ENCODE results near the gene PEG3. TPM values are rescaled to one million over a fixed set of nuclear protein-coding genes. Genes with fewer than 3 reads are reported as not detected.
A peak's percentile ranks its signal among the peaks of the same experiment; 100 is the strongest.

PEG3 gene
- polyA plus RNA-seq = 0.08 to 0.14 TPM (median 0.09 TPM) in 3 replicates
- 0.22 TPM for polyA plus RNA-seq (2011; ENCODE audit: low read depth)
- 0.05 and 0.26 TPM in 2 replicates for polyA plus RNA-seq (2011; cell fraction: cytosol; rRNA removed)
- polyA plus RNA-seq (2011; cell fraction: nucleus; rRNA removed) = 0.38 and 0.47 TPM in 2 replicates
- polyA plus RNA-seq (2012; ENCODE audit: low replicate concordance) = 0.23 and 0.33 TPM in 2 replicates
- 0.16 to 0.35 TPM in 2 of 3 replicates, not detected in the other for polyA minus RNA-seq
- polyA minus RNA-seq (2011; cell fraction: cytosol; rRNA and poly(A)+ RNA removed) = not detected
- 0.21 and 0.78 TPM in 2 replicates for polyA minus RNA-seq (2011; cell fraction: nucleus; rRNA and poly(A)+ RNA removed)

GRCh38 chr19:56840451-56841192 is at the start of gene PEG3, which contains the start of gene ZIM2:
TSS of gene PEG3 (minus strand) at chr19:56840726. CDS start at chr19:56824655, 16,071 bp downstream.
TSS of gene ZIM2 (minus strand) at chr19:56840726. CDS start at chr19:56824277, 16,449 bp downstream.
- DNase-seq (ENCODE audit: low read depth, low spot score) = no peak
- H3K4me3 ChIP-seq (ENCODE audit: control insufficient read depth in 2 of 3, extremely low read depth in 1 of 3, insufficient read depth in 2 of 3, low read depth in 1 of 3, low read length in 3 of 3) = peak within 1 kb of the TSS in 1 of 3 experiments; percentile 6
- no peak for FAIRE-seq

GRCh38 chr19:56885173-56885985 is 44.9 kb upstream of the PEG3 start:
- no peak overlapping the region for H3K4me3 ChIP-seq (ENCODE audit: control insufficient read depth in 2 of 3, extremely low read depth in 1 of 3, insufficient read depth in 2 of 3, low read depth in 1 of 3, low read length in 3 of 3)
- no peaks in the 10 kb centered on the region for H3K27me3 ChIP-seq (ENCODE audit: control insufficient read depth, extremely low read depth, insufficient read depth, low read length)
- dilution Hi-C loops (cut with MboI; ENCODE audit: extremely low pct_ligation_motif_present, low sequenced_read_pairs) = no loop called here
- no peak for TF ChIP-seq CTCF (optimal IDR thresholded peaks at IDR 0.05 in 1 of 3, IDR thresholded peaks at IDR 0.05 in 1 of 3, conservative IDR thresholded peaks at IDR 0.05 in 1 of 3; ENCODE audit: extremely low read depth in 1 of 3, insufficient read depth in 2 of 3, low read length in 3 of 3)
- TF ChIP-seq EZH2 (IDR thresholded peaks at IDR 0.05; ENCODE audit: low read length) = no peak
- FAIRE-seq (no peak), DNase-seq (ENCODE audit: low read depth, low spot score) (no peak)
- H3K9me1 ChIP-seq (ENCODE audit: control insufficient read depth, extremely low read depth, insufficient read depth, low read length) = no peaks in the 10 kb centered on the region
- no peaks in the 10 kb centered on the region for H3K79me2 ChIP-seq (ENCODE audit: control insufficient read depth, insufficient read depth, low read length)
- H3K4me2 ChIP-seq (ENCODE audit: control insufficient read depth, extremely low read depth, insufficient read depth, low read depth, low read length) = no peak overlapping the region
- H3K9ac ChIP-seq (ENCODE audit: control insufficient read depth, extremely low read depth, insufficient read depth, low read length) = no peak overlapping the region
- H3K36me3 ChIP-seq (ENCODE audit: control insufficient read depth in 2 of 2, extremely low read depth in 1 of 2, insufficient read depth in 2 of 2, low read length in 2 of 2) = no peaks in the 10 kb centered on the region
- H3K27ac ChIP-seq (ENCODE audit: control insufficient read depth, insufficient read depth, low read length) = no peak overlapping the region
- no peak overlapping the region for H2AFZ ChIP-seq (ENCODE audit: control insufficient read depth, low read length)
- H3K9me3 ChIP-seq (ENCODE audit: control insufficient read depth, low read depth, low read length) = peaks cover 3% of the 10 kb centered on the region
- H3K4me1 ChIP-seq (ENCODE audit: control insufficient read depth, extremely low read depth, insufficient read depth, low read length) = no peaks in the 10 kb centered on the region
- H4K20me1 ChIP-seq (ENCODE audit: control insufficient read depth, extremely low read depth, insufficient read depth, low read length) = no peaks in the 10 kb centered on the region

More at GRCh38 chr19:56840451-56841192, at the start of gene PEG3, which contains the start of gene ZIM2:
- dilution Hi-C loops (cut with MboI; ENCODE audit: extremely low pct_ligation_motif_present, low sequenced_read_pairs) = no loop called here
- H3K9ac ChIP-seq (ENCODE audit: control insufficient read depth, extremely low read depth, insufficient read depth, low read length) = no peak within 1 kb of the TSS
- no peaks in the 10 kb centered on the region for H3K36me3 ChIP-seq (ENCODE audit: control insufficient read depth in 2 of 2, extremely low read depth in 1 of 2, insufficient read depth in 2 of 2, low read length in 2 of 2)
- H3K79me2 ChIP-seq (ENCODE audit: control insufficient read depth, insufficient read depth, low read length) = no peaks in the 10 kb centered on the region
- no peak within 1 kb of the TSS for H3K4me2 ChIP-seq (ENCODE audit: control insufficient read depth, extremely low read depth, insufficient read depth, low read depth, low read length)
- H4K20me1 ChIP-seq (ENCODE audit: control insufficient read depth, extremely low read depth, insufficient read depth, low read length) = no peaks in the 10 kb centered on the region
- no peak for TF ChIP-seq CTCF (optimal IDR thresholded peaks at IDR 0.05 in 1 of 3, IDR thresholded peaks at IDR 0.05 in 1 of 3, conservative IDR thresholded peaks at IDR 0.05 in 1 of 3; ENCODE audit: extremely low read depth in 1 of 3, insufficient read depth in 2 of 3, low read length in 3 of 3)
- TF ChIP-seq EZH2 (IDR thresholded peaks at IDR 0.05; ENCODE audit: low read length) = no peak
- H3K9me1 ChIP-seq (ENCODE audit: control insufficient read depth, extremely low read depth, insufficient read depth, low read length) = no peaks in the 10 kb centered on the region
- no peaks in the 10 kb centered on the region for H3K4me1 ChIP-seq (ENCODE audit: control insufficient read depth, extremely low read depth, insufficient read depth, low read length)
- H3K27ac ChIP-seq (ENCODE audit: control insufficient read depth, insufficient read depth, low read length) = no peak within 1 kb of the TSS
- no peak within 1 kb of the TSS for H2AFZ ChIP-seq (ENCODE audit: control insufficient read depth, low read length)
- H3K27me3 ChIP-seq (ENCODE audit: control insufficient read depth, extremely low read depth, insufficient read depth, low read length) = peaks cover 5% of the 10 kb centered on the region
- H3K9me3 ChIP-seq (ENCODE audit: control insufficient read depth, low read depth, low read length) = peaks cover 9% of the 10 kb centered on the region

Data from keratinocyte (primary cell).